ENCODE measurements around the gene MTERF4.

Gene MTERF4

GRCh38 chr2:241070361-241070760, 31.7 kb downstream of the MTERF4 start:
- Mint-ChIP-seq H3K27me3 (no peaks in the 10 kb centered on the region), H3K27ac (peak overlapping the region in 1 of 2 donors; percentile 46), H3K36me3 (ENCODE audit: insufficient read depth) (peaks cover 13% of the 10 kb centered on the region), H3K4me1 (ENCODE audit: low read depth in 2 of 2) (peaks cover 4 to 6% of the 10 kb centered on the region in 2 donors), H3K9me3 (no peaks in the 10 kb centered on the region), H3K4me3 (no peak overlapping the region)
- ATAC-seq (replicated peaks) (no peak), DNase-seq (no peak)

- Mint-ChIP-seq H3K36me3 (ENCODE audit: insufficient read depth) (peaks cover 9% of the 10 kb centered on the region), H3K4me1 (ENCODE audit: low read depth in 2 of 2) (peaks cover 4 to 6% of the 10 kb centered on the region in 2 donors), H3K4me3 (no peak overlapping the region), H3K27ac (no peak overlapping the region), H3K27me3 (no peaks in the 10 kb centered on the region), H3K9me3 (no peaks in the 10 kb centered on the region)
- no peak for ATAC-seq (replicated peaks)
- no peak for DNase-seq
Measured at GRCh38 chr2:241069821-241070281, 32.2 kb downstream of the MTERF4 start.

GRCh38 chr2:241068942-241069810, 32.9 kb downstream of the MTERF4 start:
- Mint-ChIP-seq H3K9me3 (no peaks in the 10 kb centered on the region), H3K4me1 (ENCODE audit: low read depth in 2 of 2) (peaks cover 6 to 7% of the 10 kb centered on the region in 2 donors), H3K27ac (no peak overlapping the region), H3K36me3 (ENCODE audit: insufficient read depth) (peaks cover 4% of the 10 kb centered on the region), H3K4me3 (no peak overlapping the region), H3K27me3 (peaks cover 0 to 6% of the 10 kb centered on the region in 2 donors)
- no peak for DNase-seq
- no peak for ATAC-seq (replicated peaks)

GRCh38 chr2:241068136-241068941, 33.7 kb downstream of the MTERF4 start:
- no peak for ATAC-seq (replicated peaks)
- no peak overlapping the region for H3K27ac Mint-ChIP-seq

GRCh38 chr2:241067501-241068135, 34.5 kb downstream of the MTERF4 start:
- Mint-ChIP-seq H3K27ac (no peak overlapping the region), H3K4me3 (no peak overlapping the region), H3K27me3 (peaks cover 0 to 11% of the 10 kb centered on the region in 2 donors), H3K4me1 (ENCODE audit: low read depth in 2 of 2) (peaks cover 6 to 8% of the 10 kb centered on the region in 2 donors), H3K9me3 (no peaks in the 10 kb centered on the region), H3K36me3 (ENCODE audit: insufficient read depth) (no peaks in the 10 kb centered on the region)
- DNase-seq (no peak), ATAC-seq (replicated peaks) (no peak)

More at GRCh38 chr2:241068136-241068941, 33.7 kb downstream of the MTERF4 start:
- peaks cover 6 to 8% of the 10 kb centered on the region in 2 donors for H3K4me1 Mint-ChIP-seq (ENCODE audit: low read depth in 2 of 2)
- H3K36me3 Mint-ChIP-seq (ENCODE audit: insufficient read depth), result no peaks in the 10 kb centered on the region
- H3K9me3 Mint-ChIP-seq, result no peaks in the 10 kb centered on the region
- peaks cover 0 to 11% of the 10 kb centered on the region in 2 donors for H3K27me3 Mint-ChIP-seq
- DNase-seq, result no peak
- H3K4me3 Mint-ChIP-seq, result no peak overlapping the region

- Mint-ChIP-seq H3K36me3 (ENCODE audit: insufficient read depth) (no peaks in the 10 kb centered on the region), H3K9me3 (no peaks in the 10 kb centered on the region), H3K4me1 (ENCODE audit: low read depth in 2 of 2) (peaks cover 6 to 8% of the 10 kb centered on the region in 2 donors), H3K27ac (no peak overlapping the region), H3K4me3 (no peak overlapping the region), H3K27me3 (peaks cover 0 to 11% of the 10 kb centered on the region in 2 donors)
- DNase-seq, result no peak
- no peak for ATAC-seq (replicated peaks)
Measured at GRCh38 chr2:241066893-241067341, 35.2 kb downstream of the MTERF4 start.

- no peak for ATAC-seq (replicated peaks)
- H3K4me3 Mint-ChIP-seq, result no peak overlapping the region
- peak overlapping the region in 1 of 2 donors; percentile 64 for H3K27ac Mint-ChIP-seq
- H3K4me1 Mint-ChIP-seq (ENCODE audit: low read depth in 2 of 2), result peaks cover 6 to 8% of the 10 kb centered on the region in 2 donors
- no peaks in the 10 kb centered on the region for H3K36me3 Mint-ChIP-seq (ENCODE audit: insufficient read depth)
- no peak for DNase-seq
- peaks cover 0 to 11% of the 10 kb centered on the region in 2 donors for H3K27me3 Mint-ChIP-seq
- H3K9me3 Mint-ChIP-seq, result no peaks in the 10 kb centered on the region
Measured at GRCh38 chr2:241066171-241066892, 35.8 kb downstream of the MTERF4 start.

- Mint-ChIP-seq H3K4me1 (ENCODE audit: low read depth in 2 of 2) (peaks cover 2 to 8% of the 10 kb centered on the region in 2 donors), H3K27ac (peak overlapping the region in 1 of 2 donors; percentile 54), H3K9me3 (no peaks in the 10 kb centered on the region), H3K4me3 (no peak overlapping the region), H3K36me3 (ENCODE audit: insufficient read depth) (no peaks in the 10 kb centered on the region), H3K27me3 (peaks cover 0 to 11% of the 10 kb centered on the region in 2 donors)
- DNase-seq, result no peak
- no peak for ATAC-seq (replicated peaks)
Measured at GRCh38 chr2:241065355-241065803, 36.7 kb downstream of the MTERF4 start.

GRCh38 chr2:241064802-241065354, 37.2 kb downstream of the MTERF4 start:
- H3K27me3 Mint-ChIP-seq, result peaks cover 0 to 11% of the 10 kb centered on the region in 2 donors
- H3K36me3 Mint-ChIP-seq (ENCODE audit: insufficient read depth), result no peaks in the 10 kb centered on the region
- H3K9me3 Mint-ChIP-seq, result no peaks in the 10 kb centered on the region
- H3K27ac Mint-ChIP-seq, result peak overlapping the region in 1 of 2 donors; percentile 54
- H3K4me3 Mint-ChIP-seq, result peak overlapping the region in 1 of 2 donors; percentile 5
- peaks cover 0 to 8% of the 10 kb centered on the region in 2 donors for H3K4me1 Mint-ChIP-seq (ENCODE audit: low read depth in 2 of 2)
- ATAC-seq (replicated peaks), result no peak
- no peak for DNase-seq

GRCh38 chr2:241064008-241064801, 37.9 kb downstream of the MTERF4 start:
- DNase-seq, result peak; percentile 20 to 24 (median 23)
- Mint-ChIP-seq H3K4me3 (peak overlapping the region; percentile 53 to 62), H3K27me3 (peaks cover 0 to 11% of the 10 kb centered on the region in 2 donors), H3K36me3 (ENCODE audit: insufficient read depth) (no peaks in the 10 kb centered on the region), H3K4me1 (ENCODE audit: low read depth in 2 of 2) (peaks cover 0 to 8% of the 10 kb centered on the region in 2 donors), H3K27ac (peak overlapping the region in 1 of 2 donors; percentile 15), H3K9me3 (no peaks in the 10 kb centered on the region)
- peak; percentile 78 for ATAC-seq (replicated peaks)

- DNase-seq, result no peak
- no peaks in the 10 kb centered on the region for H3K36me3 Mint-ChIP-seq (ENCODE audit: insufficient read depth)
- H3K27me3 Mint-ChIP-seq, result peaks cover 0 to 11% of the 10 kb centered on the region in 2 donors
- ATAC-seq (replicated peaks), result no peak
- H3K4me3 Mint-ChIP-seq, result peak overlapping the region; percentile 53 to 62
- H3K9me3 Mint-ChIP-seq, result no peaks in the 10 kb centered on the region
- H3K27ac Mint-ChIP-seq, result no peak overlapping the region
- peaks cover 0 to 6% of the 10 kb centered on the region in 2 donors for H3K4me1 Mint-ChIP-seq (ENCODE audit: low read depth in 2 of 2)
Measured at GRCh38 chr2:241063587-241063986, 38.5 kb downstream of the MTERF4 start.
